ENCODE data around the gene TNRC6B. TPM values are rescaled to one million over a fixed set of nuclear protein-coding genes. Genes with fewer than 3 reads are reported as not detected.
A peak's percentile ranks its signal among the peaks of the same experiment; 100 is the strongest.

Gene TNRC6B
- total and polyA plus RNA-seq, 2 of the 13 experiments (the other 11 are each of a cell fraction or from before 2014, with no cell fraction given): 8.9 to 13.2 TPM

- ATAC-seq: no peak
- Histone ChIP-seq H3K9ac (ENCODE audit: insufficient read depth, low read depth, low read length) (peak overlapping the region; percentile 92), H3K4me2 (ENCODE audit: low read depth, low read length) (peak overlapping the region; percentile 85), H2AFZ (ENCODE audit: low read length) (no peak overlapping the region), H3K36me3 (replicated peaks in 1 of 2; ENCODE audit: control insufficient read depth in 1 of 2, insufficient read depth in 2 of 2, low read length in 2 of 2) (no peaks in the 10 kb centered on the region), H3K79me2 (ENCODE audit: insufficient read depth, low read length) (peaks cover 67% of the 10 kb centered on the region), H3K27ac (ENCODE audit: extremely low read length, insufficient read depth, low read length) (peak overlapping the region; percentile 83), H3K9me3 (ENCODE audit: low read length) (no peaks in the 10 kb centered on the region), H4K20me1 (ENCODE audit: insufficient read depth, low read length) (peaks cover 23% of the 10 kb centered on the region), H3K4me1 (ENCODE audit: insufficient read depth, low read length) (peaks cover 63% of the 10 kb centered on the region), H3K4me3 (replicated peaks in 1 of 3; ENCODE audit: insufficient read depth in 1 of 3, low read depth in 2 of 3, low read length in 3 of 3) (peak overlapping the region; percentile 4 to 97 (median 75)), H3K27me3 (ENCODE audit: control insufficient read depth in 1 of 2, insufficient read depth in 2 of 2, low read length in 2 of 2) (no peaks in the 10 kb centered on the region; a peak in 1 of 5 replicates)
- ChIA-PET CTCF (ENCODE audit: low intra/inter-chr PET ratio, low total read pairs) (no interaction called here), POLR2A (interaction anchor here (0.7 to 1.4 kb wide), 4 partner anchors 16 to 135 kb away, joined by 3 to 8 read pairs (median 3); no protein-coding TSS in a partner anchor)
- TF ChIP-seq ZNF652 (CRISPR knock-in tag; IDR thresholded peaks at IDR 0.05; ENCODE audit: borderline replicate concordance, low read depth) (peak; percentile 73), NR2F1 (CRISPR knock-in tag; IDR thresholded peaks at IDR 0.05) (no peak), TOPORS (CRISPR knock-in tag; IDR thresholded peaks at IDR 0.05) (no peak)
- WGBS (ENCODE audit: low lambda C conversion rate): 48% methylated on average over 2 of the region's 2 CpGs
- in situ Hi-C loops (cut with HindIII; ENCODE audit: extremely low pct_ligation_motif_present, low pct_unique_long_range_greater_than_20kb): no loop called here
- no TSS peak for BruUV-seq (replicated peaks)
- intact Hi-C loops (cut with micrococcal nuclease; ENCODE audit: unreplicated experiment): loop anchor here (5.0 kb wide), 1 partner anchor 137 kb away; no protein-coding TSS in a partner anchor
- DNase-seq (ENCODE audit: low spot score): no peak
- FAIRE-seq: no peak
Measured at GRCh38 chr22:40179526-40179925, 1.8 kb downstream of the TNRC6B start.

- Histone ChIP-seq H3K27ac (ENCODE audit: extremely low read length, insufficient read depth, low read length) (no peak overlapping the region), H3K27me3 (ENCODE audit: control insufficient read depth in 1 of 2, insufficient read depth in 2 of 2, low read length in 2 of 2) (no peaks in the 10 kb centered on the region; a peak in 1 of 5 replicates), H3K4me3 (replicated peaks in 1 of 3; ENCODE audit: insufficient read depth in 1 of 3, low read depth in 2 of 3, low read length in 3 of 3) (peak overlapping the region in 2 of 3 experiments; percentile 6 to 11; a peak in 1 of 6 replicates), H4K20me1 (ENCODE audit: insufficient read depth, low read length) (peaks cover 30% of the 10 kb centered on the region), H3K4me2 (ENCODE audit: low read depth, low read length) (peak overlapping the region; percentile 85), H3K9ac (ENCODE audit: insufficient read depth, low read depth, low read length) (no peak overlapping the region; the same call in 1 of the 2 replicates), H3K36me3 (replicated peaks in 1 of 2; ENCODE audit: control insufficient read depth in 1 of 2, insufficient read depth in 2 of 2, low read length in 2 of 2) (no peaks in the 10 kb centered on the region), H3K9me3 (ENCODE audit: low read length) (no peaks in the 10 kb centered on the region), H2AFZ (ENCODE audit: low read length) (no peak overlapping the region), H3K79me2 (ENCODE audit: insufficient read depth, low read length) (peaks cover 75% of the 10 kb centered on the region), H3K4me1 (ENCODE audit: insufficient read depth, low read length) (peaks cover 63% of the 10 kb centered on the region)
- BruUV-seq (replicated peaks): no TSS peak
- FAIRE-seq (no peak), ATAC-seq (no peak), DNase-seq (ENCODE audit: low spot score) (no peak)
- ChIA-PET CTCF (ENCODE audit: low intra/inter-chr PET ratio, low total read pairs) (no interaction called here), POLR2A (interaction anchor here (0.7 kb wide), 1 partner anchor 15 kb away, joined by 3 read pairs; no protein-coding TSS in a partner anchor)
- intact Hi-C loops (cut with micrococcal nuclease; ENCODE audit: unreplicated experiment): no loop called here
- TF ChIP-seq SNRNP70 (IDR thresholded peaks at IDR 0.05; ENCODE audit: low read depth, low read length): no peak
- no peak for TF ChIP-seq ZNF296 (CRISPR knock-in tag; conservative IDR thresholded peaks at IDR 0.05)
- no peak for TF ChIP-seq GABPA (IDR thresholded peaks at IDR 0.05; ENCODE audit: low read depth, low read length)
- TF ChIP-seq GABPA (CRISPR knock-in tag; IDR thresholded peaks at IDR 0.05; ENCODE audit: low read depth): no peak
- TF ChIP-seq, protein P1, sequence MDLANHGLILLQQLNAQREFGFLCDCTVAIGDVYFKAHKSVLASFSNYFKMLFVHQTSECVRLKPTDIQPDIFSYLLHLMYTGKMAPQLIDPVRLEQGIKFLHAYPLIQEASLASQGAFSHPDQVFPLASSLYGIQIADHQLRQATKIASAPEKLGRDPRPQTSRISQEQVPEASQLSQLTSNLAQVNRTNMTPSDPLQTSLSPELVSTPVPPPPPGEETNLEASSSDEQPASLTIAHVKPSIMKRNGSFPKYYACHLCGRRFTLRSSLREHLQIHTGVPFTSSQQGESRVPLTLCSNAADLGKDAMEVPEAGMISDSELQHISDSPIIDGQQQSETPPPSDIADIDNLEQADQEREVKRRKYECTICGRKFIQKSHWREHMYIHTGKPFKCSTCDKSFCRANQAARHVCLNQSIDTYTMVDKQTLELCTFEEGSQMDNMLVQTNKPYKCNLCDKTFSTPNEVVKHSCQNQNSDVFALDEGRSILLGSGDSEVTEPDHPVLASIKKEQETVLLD (CRISPR knock-in tag; IDR thresholded peaks at IDR 0.05; ENCODE audit: low read depth): no peak
- no peak for TF ChIP-seq CREB1 (IDR thresholded peaks at IDR 0.05)
- no peak for TF ChIP-seq CREB1 (CRISPR knock-in tag; IDR thresholded peaks at IDR 0.05)
- TF ChIP-seq GLI4 (CRISPR knock-in tag; IDR thresholded peaks at IDR 0.05; ENCODE audit: borderline replicate concordance): no peak
- no peak for TF ChIP-seq RFX3 (CRISPR knock-in tag; IDR thresholded peaks at IDR 0.05)
- no peak for TF ChIP-seq MZF1 (CRISPR knock-in tag; IDR thresholded peaks at IDR 0.05; ENCODE audit: borderline replicate concordance)
- 81% methylated on average over 4 of the region's 4 CpGs for WGBS (ENCODE audit: low lambda C conversion rate)
- in situ Hi-C loops (cut with HindIII; ENCODE audit: extremely low pct_ligation_motif_present, low pct_unique_long_range_greater_than_20kb): no loop called here
Measured at GRCh38 chr22:40180403-40180802, 2.7 kb downstream of the TNRC6B start.
